IPS-20b (cell line): Measurements from ENCODE around the gene EPHB2.

ENCODE experiments used
- H3K27ac ChIP-seq: one replicate; pipeline ENCODE4 v1.5.1; 2013; ENCODE audit warnings: low read length
- H3K27me3 ChIP-seq: 2 replicates; pipeline ENCODE4 v1.6.1; 2013; ENCODE audit warnings: mild to moderate bottlenecking, low read length, inconsistent platforms; ENCODE audit not compliant: insufficient read depth
- H3K36me3 ChIP-seq: 2 replicates; pipeline ENCODE4 v1.6.1; 2013; ENCODE audit warnings: low read depth, mild to moderate bottlenecking, inconsistent platforms, low read length, moderate library complexity; ENCODE audit not compliant: insufficient read depth
- H3K4me1 ChIP-seq: 2 replicates; pipeline ENCODE4 v1.6.1; 2013; ENCODE audit warnings: mild to moderate bottlenecking, control low read depth, inconsistent platforms, low read length, moderate library complexity; ENCODE audit not compliant: insufficient read depth
- H3K4me3 ChIP-seq: 2 replicates; pipeline ENCODE4 v1.5.1; 2013; ENCODE audit warnings: mild to moderate bottlenecking, low read length, inconsistent platforms
- H3K9ac ChIP-seq: 2 replicates; pipeline ENCODE4 v1.6.1; 2013; ENCODE audit warnings: low read depth, mild to moderate bottlenecking, inconsistent platforms, low read length, moderate library complexity
- H3K9me3 ChIP-seq: 2 replicates; pipeline ENCODE4 v1.6.1; 2013; ENCODE audit warnings: mild to moderate bottlenecking, low read depth, low read length, inconsistent platforms; ENCODE audit not compliant: insufficient read depth

Gene EPHB2

GRCh38 chr1:22878626-22879025 lies 168.0 kb downstream of the EPHB2 start:
- Histone ChIP-seq H3K27ac (no peak overlapping the region), H3K4me3 (no peak overlapping the region), H3K9ac (no peak overlapping the region), H3K9me3 (no peaks in the 10 kb centered on the region), H3K36me3 (no peaks in the 10 kb centered on the region), H3K4me1 (peaks cover 7% of the 10 kb centered on the region; the same call in 1 of the 2 replicates), H3K27me3 (no peaks in the 10 kb centered on the region)

- H3K4me3 ChIP-seq: no peak overlapping the region
- no peaks in the 10 kb centered on the region for H3K36me3 ChIP-seq
- peaks cover 7% of the 10 kb centered on the region; the same call in 1 of the 2 replicates for H3K4me1 ChIP-seq
- H3K27ac ChIP-seq: no peak overlapping the region
- no peak overlapping the region for H3K9ac ChIP-seq
- H3K9me3 ChIP-seq: no peaks in the 10 kb centered on the region
- H3K27me3 ChIP-seq: no peaks in the 10 kb centered on the region
These were observed 168.8 kb downstream of the EPHB2 start for GRCh38 chr1:22879445-22879844.

DNA sequence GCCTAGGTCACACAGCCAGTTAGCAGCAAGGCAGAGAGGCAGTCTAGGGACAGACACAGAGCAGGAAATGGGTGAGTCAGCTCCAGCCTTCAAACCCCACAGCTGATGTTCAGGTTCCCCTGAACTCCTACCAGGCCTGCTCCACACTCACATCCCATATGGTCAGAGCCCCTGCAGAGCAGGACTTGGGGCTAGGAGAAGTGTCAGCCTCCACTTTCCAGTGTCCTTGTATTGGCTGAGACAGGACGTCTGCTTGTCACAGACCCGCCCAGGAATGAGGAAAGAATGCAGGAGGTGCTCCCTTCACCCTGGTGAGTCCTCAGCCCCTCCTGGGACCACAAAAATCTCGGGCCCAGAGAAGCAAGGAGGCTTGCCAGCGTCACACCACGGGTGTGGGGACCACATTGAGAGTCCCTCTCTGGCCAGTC lies 169.5 kb downstream of the EPHB2 start:
- Histone ChIP-seq H3K4me3 (no peak overlapping the region), H3K4me1 (peaks cover 5% of the 10 kb centered on the region; the same call in 1 of the 2 replicates), H3K27me3 (no peaks in the 10 kb centered on the region), H3K27ac (no peak overlapping the region), H3K36me3 (no peaks in the 10 kb centered on the region), H3K9ac (no peak overlapping the region), H3K9me3 (no peaks in the 10 kb centered on the region)

GRCh38 chr1:22883406-22883805 lies 172.8 kb downstream of the EPHB2 start:
- Histone ChIP-seq H3K9me3 (no peaks in the 10 kb centered on the region), H3K36me3 (no peaks in the 10 kb centered on the region), H3K27ac (no peak overlapping the region), H3K4me1 (no peaks in the 10 kb centered on the region), H3K4me3 (no peak overlapping the region), H3K27me3 (no peaks in the 10 kb centered on the region), H3K9ac (no peak overlapping the region)

DNA sequence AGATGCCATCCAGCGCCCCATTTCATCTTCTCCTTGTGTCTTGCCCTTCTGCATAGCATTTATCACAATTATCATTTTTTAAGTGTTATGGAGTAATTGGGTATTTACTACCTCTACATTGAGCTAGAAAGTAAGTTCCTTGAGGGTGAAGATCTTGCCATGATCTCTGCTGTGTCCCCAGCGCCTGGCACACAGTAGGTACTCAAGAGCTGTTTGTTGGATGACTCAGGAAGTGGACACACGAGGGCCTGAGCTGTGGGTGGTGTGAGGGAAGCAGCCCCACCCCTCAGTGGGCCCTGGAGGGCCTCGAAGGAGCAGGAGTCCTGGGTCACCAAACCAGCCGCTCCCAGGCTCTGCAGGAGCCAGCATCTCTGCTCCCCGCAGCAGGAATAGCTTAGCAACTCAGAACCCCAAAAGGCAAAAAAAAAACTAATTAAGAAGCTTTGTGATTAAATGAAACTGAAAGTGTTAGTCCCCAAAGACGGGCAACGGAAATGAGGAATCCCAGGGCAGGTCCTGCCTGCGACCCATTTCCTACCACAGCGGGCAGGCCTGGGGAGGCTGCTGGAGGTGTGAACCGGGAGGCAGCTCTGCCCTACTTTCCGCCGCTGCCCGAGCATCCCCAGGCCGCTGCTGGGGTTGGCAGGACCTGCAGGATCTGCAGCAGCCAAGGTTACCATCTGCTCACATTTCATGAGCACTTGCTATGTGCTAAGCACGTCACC lies 174.3 kb downstream of the EPHB2 start:
- H3K27ac ChIP-seq: no peak overlapping the region
- no peak overlapping the region for H3K4me3 ChIP-seq
- H3K27me3 ChIP-seq: no peaks in the 10 kb centered on the region
- no peaks in the 10 kb centered on the region for H3K4me1 ChIP-seq
- H3K36me3 ChIP-seq: no peaks in the 10 kb centered on the region
- no peaks in the 10 kb centered on the region for H3K9me3 ChIP-seq
- H3K9ac ChIP-seq: no peak overlapping the region

- Histone ChIP-seq H3K4me1 (no peaks in the 10 kb centered on the region), H3K27me3 (no peaks in the 10 kb centered on the region), H3K36me3 (no peaks in the 10 kb centered on the region), H3K9ac (no peak overlapping the region), H3K4me3 (no peak overlapping the region), H3K9me3 (no peaks in the 10 kb centered on the region), H3K27ac (no peak overlapping the region)
These were observed 175.6 kb downstream of the EPHB2 start for GRCh38 chr1:22886211-22886610.

- Histone ChIP-seq H3K9me3 (no peaks in the 10 kb centered on the region), H3K27me3 (no peaks in the 10 kb centered on the region), H3K27ac (no peak overlapping the region), H3K9ac (no peak overlapping the region), H3K4me1 (no peaks in the 10 kb centered on the region), H3K4me3 (no peak overlapping the region), H3K36me3 (no peaks in the 10 kb centered on the region)
These were observed 176.9 kb downstream of the EPHB2 start for GRCh38 chr1:22887491-22887890.

- no peak overlapping the region for H3K4me3 ChIP-seq
- no peaks in the 10 kb centered on the region for H3K36me3 ChIP-seq
- H3K9me3 ChIP-seq: no peaks in the 10 kb centered on the region
- H3K4me1 ChIP-seq: no peaks in the 10 kb centered on the region
- H3K27ac ChIP-seq: no peak overlapping the region
- no peak overlapping the region for H3K9ac ChIP-seq
- H3K27me3 ChIP-seq: no peaks in the 10 kb centered on the region
These were observed 177.9 kb downstream of the EPHB2 start for GRCh38 chr1:22888320-22889075.

DNA sequence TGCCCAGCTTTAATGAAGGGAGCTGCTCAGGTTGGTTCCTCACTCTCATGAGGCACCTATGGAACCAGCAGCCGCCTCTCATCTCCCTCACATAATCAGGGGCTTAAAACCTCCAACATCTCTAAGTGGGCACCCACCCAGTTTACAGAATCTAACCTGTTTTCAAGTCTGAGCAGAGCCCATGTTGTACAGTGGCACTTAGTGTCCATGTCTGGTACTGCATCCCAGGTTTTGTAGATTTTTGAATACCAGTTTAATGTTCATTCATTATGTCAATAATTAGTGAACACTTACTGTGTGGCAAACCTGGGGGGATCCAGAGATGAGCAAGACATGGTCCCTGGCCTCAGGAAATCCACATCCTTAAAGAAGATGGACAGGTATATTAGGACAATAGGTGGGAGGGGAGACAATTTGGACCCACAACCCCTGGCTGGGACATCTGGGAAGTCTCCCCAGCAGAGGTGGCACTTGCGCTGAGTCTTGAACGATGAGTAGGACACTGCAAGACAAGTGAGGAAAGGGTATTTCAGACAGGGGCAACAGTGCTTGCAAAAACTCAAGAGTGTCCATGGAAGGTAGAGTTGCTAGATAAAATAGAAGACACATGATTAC lies 178.7 kb downstream of the EPHB2 start:
- H3K4me1 ChIP-seq: no peaks in the 10 kb centered on the region
- H3K27me3 ChIP-seq: no peaks in the 10 kb centered on the region
- H3K9me3 ChIP-seq: no peaks in the 10 kb centered on the region
- H3K4me3 ChIP-seq: no peak overlapping the region
- H3K9ac ChIP-seq: no peak overlapping the region
- H3K36me3 ChIP-seq: no peaks in the 10 kb centered on the region
- H3K27ac ChIP-seq: no peak overlapping the region

- Histone ChIP-seq H3K4me1 (no peaks in the 10 kb centered on the region), H3K9ac (no peak overlapping the region), H3K9me3 (no peaks in the 10 kb centered on the region), H3K4me3 (no peak overlapping the region), H3K27ac (no peak overlapping the region), H3K36me3 (no peaks in the 10 kb centered on the region), H3K27me3 (no peaks in the 10 kb centered on the region)
These were observed 182.2 kb downstream of the EPHB2 start for GRCh38 chr1:22892789-22893188.

DNA sequence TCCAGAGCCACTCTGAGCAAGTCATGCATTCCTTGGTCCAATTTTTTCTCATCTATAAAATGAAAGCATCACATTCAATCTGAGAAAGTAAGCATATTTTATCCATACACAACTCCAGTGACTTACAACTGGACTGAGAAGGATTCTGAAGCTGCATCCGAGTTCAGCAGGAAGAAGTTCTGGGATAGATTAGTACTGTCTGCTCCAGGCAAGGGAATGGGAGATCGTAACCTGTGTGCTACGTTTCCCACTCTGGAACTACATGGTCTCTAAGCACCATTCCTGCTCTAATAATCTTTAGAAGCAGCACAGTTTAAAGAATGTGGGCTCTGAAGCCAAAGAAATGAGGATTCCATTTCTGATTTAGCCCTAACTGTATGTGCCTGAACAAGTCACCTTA lies 182.7 kb downstream of the EPHB2 start:
- no peak overlapping the region for H3K27ac ChIP-seq
- no peaks in the 10 kb centered on the region for H3K4me1 ChIP-seq
- no peaks in the 10 kb centered on the region for H3K9me3 ChIP-seq
- no peaks in the 10 kb centered on the region for H3K27me3 ChIP-seq
- H3K36me3 ChIP-seq: no peaks in the 10 kb centered on the region
- H3K9ac ChIP-seq: no peak overlapping the region
- H3K4me3 ChIP-seq: no peak overlapping the region

- no peak overlapping the region for H3K4me3 ChIP-seq
- no peaks in the 10 kb centered on the region for H3K27me3 ChIP-seq
- no peak overlapping the region for H3K27ac ChIP-seq
- no peak overlapping the region for H3K9ac ChIP-seq
- no peaks in the 10 kb centered on the region for H3K36me3 ChIP-seq
- H3K4me1 ChIP-seq: no peaks in the 10 kb centered on the region
- no peaks in the 10 kb centered on the region for H3K9me3 ChIP-seq
These were observed 184.7 kb downstream of the EPHB2 start for GRCh38 chr1:22895357-22895756.
